T-cell (primary cell): ENCODE measurements around the gene SPATA13. TPM values are rescaled to one million over a fixed set of nuclear protein-coding genes. Genes with fewer than 3 reads are reported as not detected.
"Not testable (repeated sequence)": the region's sequence is repeated elsewhere in the genome, so short reads cannot be mapped to it uniquely, and the experiment has no call there.

Experiments used
- ATAC-seq, 4 experiments: fragments of 200-7000 bp in 3 of 4; fragments of 150-1000 bp in 1 of 4; cut with Tn5 transposase; replicated peaks in 1 of 4; 1 replicate in 3 of 4; 2 replicates in 1 of 4; pipeline ENCODE4 v1.10.0; 2021; ENCODE audit warnings: moderate library complexity in 3 of 4, mild to moderate bottlenecking in 2 of 4, moderate number of reproducible peaks in 1 of 4
- CTCF ChIA-PET, 2 donors: fragments of 300-600 bp; sonication (Branson Sonifier 250); formaldehyde crosslinking; loops; one replicate each; lab custom pipeline; 2022; ENCODE audit warnings: antibody characterized with exemption in 2 of 2; lab: Charles Lee
- POLR2A ChIA-PET, 2 donors: fragments of 300-600 bp; sonication (Branson Sonifier 250); formaldehyde crosslinking; loops; one replicate each; lab custom pipeline; 2022; ENCODE audit warnings: antibody characterized with exemption in 2 of 2; lab: Charles Lee
- DNase-seq, 35 experiments: peaks; one replicate each; pipeline versions ENCODE4 v3.0.0 to v3.0.0-alpha.2; 2013 to 2023
- H3K27ac ChIP-seq: one replicate; pipeline ENCODE4 v1.5.1; 2013; ENCODE audit warnings: low read length
- H3K27me3 ChIP-seq, 2 experiments: replicated peaks in 1 of 2; 1 replicate in 1 of 2; 2 replicates in 1 of 2; pipeline versions ENCODE4 v1.6.1 to v1.7.0; 2013; ENCODE audit warnings: low read length in 1 of 2, mixed read lengths in 1 of 2; ENCODE audit not compliant: control insufficient read depth in 2 of 2, insufficient read depth in 2 of 2; ENCODE audit errors: extremely low read depth in 1 of 2
- H3K36me3 ChIP-seq, 2 donors: 1 replicate in 1 of 2; 2 replicates in 1 of 2; pipeline versions ENCODE4 v1.6.1 to v1.7.0; 2013; ENCODE audit warnings: low read length in 1 of 2; ENCODE audit not compliant: control insufficient read depth in 2 of 2, insufficient read depth in 1 of 2; ENCODE audit errors: extremely low read depth in 1 of 2
- H3K4me1 ChIP-seq, 2 experiments: 1 replicate in 1 of 2; 2 replicates in 1 of 2; pipeline versions ENCODE4 v1.6.1 to v1.7.0; 2013; ENCODE audit warnings: low read length in 2 of 2, mixed read lengths in 1 of 2; ENCODE audit not compliant: insufficient read depth in 2 of 2, control insufficient read depth in 1 of 2; ENCODE audit errors: extremely low read depth in 1 of 2
- H3K4me3 ChIP-seq, 2 donors: 1 replicate in 1 of 2; 2 replicates in 1 of 2; pipeline versions ENCODE4 v1.5.1 to v1.7.0; 2013; ENCODE audit warnings: mild to moderate bottlenecking in 2 of 2, low read length in 1 of 2, moderate library complexity in 1 of 2; ENCODE audit not compliant: control insufficient read depth in 1 of 2; ENCODE audit errors: extremely low read depth in 1 of 2
- H3K9me3 ChIP-seq: 2 replicates; pipeline ENCODE4 v1.7.0; 2013
- H3K27ac Mint-ChIP-seq, 2 donors: one replicate each; pipeline ENCODE4 v1.8.0; 2020 to 2021; ENCODE audit warnings: mild to moderate bottlenecking in 2 of 2, mixed read lengths in 2 of 2
- H3K27me3 Mint-ChIP-seq, 2 donors: one replicate each; pipeline ENCODE4 v1.8.0; 2021 to 2022; ENCODE audit warnings: mixed read lengths in 2 of 2
- H3K36me3 Mint-ChIP-seq: one replicate; pipeline ENCODE4 v1.8.0; 2021; ENCODE audit warnings: mixed read lengths
- H3K4me1 Mint-ChIP-seq, 3 donors: one replicate each; pipeline ENCODE4 v1.8.0; 2020 to 2022; ENCODE audit warnings: mixed read lengths in 3 of 3, mild to moderate bottlenecking in 1 of 3
- H3K4me3 Mint-ChIP-seq, 3 donors: one replicate each; pipeline ENCODE4 v1.8.0; 2020 to 2022; ENCODE audit warnings: mild to moderate bottlenecking in 3 of 3, mixed read lengths in 3 of 3, moderate library complexity in 3 of 3
- H3K9me3 Mint-ChIP-seq, 3 donors: one replicate each; pipeline ENCODE4 v1.8.0; 2020 to 2022; ENCODE audit warnings: mixed read lengths in 3 of 3
- WGBS: methylation state at CpG from one replicate; pipeline ENCODE4 v1.1.5; 2013; ENCODE audit warnings: missing lambda C conversion rate; ENCODE audit not compliant: insufficient coverage; 5-methylcytosine and 5-hydroxymethylcytosine counted together
- total RNA-seq, 35 experiments: library from RNA in 6 of 35; stranded (reverse) in 6 of 35; fragments of 120-200 nt in 1 of 35; gene quantifications; one replicate each; pipeline versions ENCODE4 v1.2.1 to v1.2.4 and lab custom pipeline; 2013 to 2026

SPATA13 gene
- total RNA-seq, 5 donors from 2014 or later (not counting 1 experiment from before 2014, with no cell fraction given) = 90.3 to 109 (median 104) TPM

- H3K27ac Mint-ChIP-seq = peak overlapping the region; percentile 52 to 71
These were observed 42.8 kb downstream of the SPATA13 start for GRCh38 chr13:24203273-24203672.

GRCh38 chr13:24203811-24204210 lies 43.3 kb downstream of the SPATA13 start:
- ATAC-seq (peak; percentile 72 to 97 (median 94)), DNase-seq (peak in 4 of 35 experiments; percentile 18 to 52 (median 24))
- no peaks in the 10 kb centered on the region for H3K27me3 ChIP-seq
- H3K4me1 Mint-ChIP-seq = peaks cover 20 to 29% (median 23%) of the 10 kb centered on the region in 3 donors
- H3K27ac ChIP-seq = no peak overlapping the region
- H3K36me3 Mint-ChIP-seq = no peaks in the 10 kb centered on the region
- POLR2A ChIA-PET = interaction anchor here in 1 of 2 donors (0.6 kb wide), 2 partner anchors 15 to 523 kb away, joined by 3 to 9 read pairs; no protein-coding TSS in a partner anchor
- no CpG with 5 or more reads among the region's 1 CpG for WGBS
- H3K9me3 Mint-ChIP-seq = no peaks in the 10 kb centered on the region
- CTCF ChIA-PET = interaction anchor here (0.8 to 2.3 kb wide), 5 partner anchors 11 to 48 kb away, joined by 3 to 12 read pairs (median 3); no protein-coding TSS in a partner anchor
- H3K27ac Mint-ChIP-seq = peak overlapping the region in 1 of 2 donors; percentile 71
- peaks cover 0 to 27% of the 10 kb centered on the region in 2 experiments for H3K4me1 ChIP-seq
- H3K4me3 ChIP-seq = peak overlapping the region in 1 of 2 donors; percentile 5
- no peaks in the 10 kb centered on the region for H3K36me3 ChIP-seq
- H3K4me3 Mint-ChIP-seq = peak overlapping the region in 2 of 3 donors; percentile 42 to 72
- H3K27me3 Mint-ChIP-seq = peaks cover 0 to 3% of the 10 kb centered on the region in 2 donors
- H3K9me3 ChIP-seq = no peaks in the 10 kb centered on the region

More at GRCh38 chr13:24203273-24203672, 42.8 kb downstream of the SPATA13 start:
- WGBS = no CpG with 5 or more reads among the region's 3 CpGs
- peaks cover 0 to 3% of the 10 kb centered on the region in 2 donors for H3K27me3 Mint-ChIP-seq
- ATAC-seq = no peak
- no peak for DNase-seq
- H3K9me3 Mint-ChIP-seq = no peaks in the 10 kb centered on the region
- CTCF ChIA-PET = interaction anchor here (0.5 to 2.3 kb wide), 9 partner anchors 12 to 628 kb away, joined by 3 to 12 read pairs (median 3); no protein-coding TSS in a partner anchor
- H3K4me3 ChIP-seq = no peak overlapping the region
- H3K27me3 ChIP-seq = no peaks in the 10 kb centered on the region
- H3K4me1 Mint-ChIP-seq = peaks cover 20 to 29% (median 23%) of the 10 kb centered on the region in 3 donors
- no peaks in the 10 kb centered on the region for H3K36me3 ChIP-seq
- no peaks in the 10 kb centered on the region for H3K36me3 Mint-ChIP-seq
- POLR2A ChIA-PET = interaction anchor here in 1 of 2 donors (0.6 kb wide), 1 partner anchor 524 kb away, joined by 3 read pairs; no protein-coding TSS in a partner anchor
- H3K4me3 Mint-ChIP-seq = peak overlapping the region in 1 of 3 donors; percentile 72
- no peaks in the 10 kb centered on the region for H3K9me3 ChIP-seq
- no peak overlapping the region for H3K27ac ChIP-seq
- peaks cover 0 to 27% of the 10 kb centered on the region in 2 experiments for H3K4me1 ChIP-seq

- CTCF ChIA-PET = not testable (repeated sequence)
- POLR2A ChIA-PET = interaction anchor here in 1 of 2 donors (0.6 kb wide), 1 partner anchor 22 kb away, joined by 3 read pairs; no protein-coding TSS in a partner anchor
These were observed 44.6 kb downstream of the SPATA13 start for GRCh38 chr13:24205076-24205475.

GRCh38 chr13:24207841-24208667 lies 47.5 kb downstream of the SPATA13 start:
- CTCF ChIA-PET = no interaction called here
- no peak for ATAC-seq
- Histone ChIP-seq H3K36me3 (peaks cover 0 to 4% of the 10 kb centered on the region in 2 donors), H3K27ac (no peak overlapping the region), H3K4me3 (no peak overlapping the region), H3K4me1 (peaks cover 0 to 18% of the 10 kb centered on the region in 2 experiments), H3K9me3 (no peaks in the 10 kb centered on the region), H3K27me3 (peaks cover 0 to 6% of the 10 kb centered on the region in 2 experiments)
- WGBS = 75% methylated on average over 4 of the region's 7 CpGs
- H3K4me3 Mint-ChIP-seq = no peak overlapping the region
- no peak overlapping the region for H3K27ac Mint-ChIP-seq
- DNase-seq = no peak
- POLR2A ChIA-PET = no interaction called here
- peaks cover 17 to 28% (median 21%) of the 10 kb centered on the region in 3 donors for H3K4me1 Mint-ChIP-seq
- H3K27me3 Mint-ChIP-seq = peaks cover 0 to 3% of the 10 kb centered on the region in 2 donors
- H3K9me3 Mint-ChIP-seq = no peaks in the 10 kb centered on the region
- H3K36me3 Mint-ChIP-seq = no peaks in the 10 kb centered on the region

More at GRCh38 chr13:24205076-24205475, 44.6 kb downstream of the SPATA13 start:
- H3K4me3 ChIP-seq, H3K27ac ChIP-seq, H3K27ac Mint-ChIP-seq, ATAC-seq, H3K27me3 Mint-ChIP-seq, H3K36me3 ChIP-seq, H3K27me3 ChIP-seq, H3K4me3 Mint-ChIP-seq, H3K9me3 ChIP-seq, DNase-seq, H3K36me3 Mint-ChIP-seq, H3K9me3 Mint-ChIP-seq: not testable (repeated sequence)
- H3K4me1 ChIP-seq = peaks cover 0 to 27% of the 10 kb centered on the region in 2 experiments
- H3K4me1 Mint-ChIP-seq = peaks cover 20 to 29% (median 23%) of the 10 kb centered on the region in 3 donors
- WGBS = 80% methylated on average over 1 of the region's 1 CpG

GRCh38 chr13:24209138-24209537 lies 48.6 kb downstream of the SPATA13 start:
- Histone ChIP-seq H3K4me1 (peaks cover 0 to 8% of the 10 kb centered on the region in 2 experiments), H3K27ac (no peak overlapping the region), H3K27me3 (peaks cover 0 to 6% of the 10 kb centered on the region in 2 experiments), H3K36me3 (peaks cover 0 to 4% of the 10 kb centered on the region in 2 donors), H3K4me3 (no peak overlapping the region), H3K9me3 (no peaks in the 10 kb centered on the region)
- H3K4me3 Mint-ChIP-seq = no peak overlapping the region
- ChIA-PET POLR2A (no interaction called here), CTCF (no interaction called here)
- peaks cover 0 to under 1% of the 10 kb centered on the region in 2 donors for H3K27me3 Mint-ChIP-seq
- no peak for ATAC-seq
- no peaks in the 10 kb centered on the region for H3K36me3 Mint-ChIP-seq
- WGBS = 82% methylated on average over 2 of the region's 5 CpGs
- no peak overlapping the region for H3K27ac Mint-ChIP-seq
- no peaks in the 10 kb centered on the region for H3K9me3 Mint-ChIP-seq
- no peak for DNase-seq
- peaks cover 7 to 18% (median 10%) of the 10 kb centered on the region in 3 donors for H3K4me1 Mint-ChIP-seq

GRCh38 chr13:24212254-24212653 lies 51.7 kb downstream of the SPATA13 start:
- peaks cover 0 to 3% of the 10 kb centered on the region in 2 experiments for H3K4me1 ChIP-seq
- Mint-ChIP-seq H3K9me3 (no peaks in the 10 kb centered on the region), H3K4me3 (no peak overlapping the region), H3K36me3 (no peaks in the 10 kb centered on the region), H3K4me1 (peaks cover 3 to 12% (median 9%) of the 10 kb centered on the region in 3 donors), H3K27me3 (no peaks in the 10 kb centered on the region), H3K27ac (no peak overlapping the region)
- WGBS = 98% methylated on average over 4 of the region's 5 CpGs
- H3K9me3 ChIP-seq = no peaks in the 10 kb centered on the region
- no peak overlapping the region for H3K27ac ChIP-seq
- ChIA-PET POLR2A (no interaction called here), CTCF (interaction anchor here (0.6 to 0.8 kb wide), 3 partner anchors 159 to 204 kb away, joined by 3 to 9 read pairs (median 5); no protein-coding TSS in a partner anchor)
- H3K4me3 ChIP-seq = no peak overlapping the region
- DNase-seq (no peak), ATAC-seq (no peak)
- H3K27me3 ChIP-seq = peaks cover 0 to 6% of the 10 kb centered on the region in 2 experiments
- peaks cover 0 to 4% of the 10 kb centered on the region in 2 donors for H3K36me3 ChIP-seq
